EH (cell line): ENCODE measurements around the gene CBFA2T2.
A peak's percentile ranks its signal among the peaks of the same experiment; 100 is the strongest.

Experiments
- DNase-seq: peaks from one replicate; pipeline ENCODE4 v3.0.0-alpha.2; 2015; ENCODE audit warnings: low read depth

Gene CBFA2T2

DNA sequence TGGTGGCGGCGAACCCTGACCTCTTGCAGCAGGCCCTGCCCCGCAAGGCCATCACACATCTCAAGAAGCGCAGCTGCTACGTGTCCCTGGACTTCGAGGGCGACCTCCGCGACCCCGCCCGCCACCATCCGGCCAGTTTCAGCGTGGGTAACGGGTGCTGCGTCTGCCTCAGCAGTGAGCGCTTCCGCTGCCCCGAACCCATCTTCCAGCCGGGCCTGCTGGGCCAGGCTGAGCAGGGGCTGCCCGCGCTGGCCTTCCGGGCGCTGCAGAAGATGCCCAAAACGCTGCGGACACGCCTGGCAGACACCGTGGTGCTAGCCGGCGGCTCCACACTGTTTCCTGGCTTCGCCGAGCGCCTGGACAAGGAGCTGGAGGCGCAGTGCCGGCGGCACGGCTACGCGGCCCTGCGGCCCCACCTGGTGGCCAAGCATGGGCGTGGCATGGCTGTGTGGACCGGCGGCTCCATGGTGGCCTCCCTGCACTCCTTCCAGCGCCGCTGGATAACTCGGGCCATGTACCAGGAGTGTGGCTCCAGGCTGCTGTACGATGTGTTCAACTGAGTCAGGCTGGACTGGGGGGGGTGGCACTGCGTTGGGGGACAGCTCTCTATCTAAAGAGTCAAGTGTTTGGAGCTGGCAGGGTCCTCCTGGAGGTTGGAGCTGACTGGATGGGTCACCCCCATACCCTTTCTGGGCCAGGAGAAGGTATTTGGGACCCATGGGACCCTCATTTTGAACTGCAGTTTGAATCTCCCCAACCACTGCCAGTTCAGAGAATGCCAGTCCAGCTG lies 178.0 kb downstream of the CBFA2T2 start:
- DNase-seq, result peak; percentile 80

DNA sequence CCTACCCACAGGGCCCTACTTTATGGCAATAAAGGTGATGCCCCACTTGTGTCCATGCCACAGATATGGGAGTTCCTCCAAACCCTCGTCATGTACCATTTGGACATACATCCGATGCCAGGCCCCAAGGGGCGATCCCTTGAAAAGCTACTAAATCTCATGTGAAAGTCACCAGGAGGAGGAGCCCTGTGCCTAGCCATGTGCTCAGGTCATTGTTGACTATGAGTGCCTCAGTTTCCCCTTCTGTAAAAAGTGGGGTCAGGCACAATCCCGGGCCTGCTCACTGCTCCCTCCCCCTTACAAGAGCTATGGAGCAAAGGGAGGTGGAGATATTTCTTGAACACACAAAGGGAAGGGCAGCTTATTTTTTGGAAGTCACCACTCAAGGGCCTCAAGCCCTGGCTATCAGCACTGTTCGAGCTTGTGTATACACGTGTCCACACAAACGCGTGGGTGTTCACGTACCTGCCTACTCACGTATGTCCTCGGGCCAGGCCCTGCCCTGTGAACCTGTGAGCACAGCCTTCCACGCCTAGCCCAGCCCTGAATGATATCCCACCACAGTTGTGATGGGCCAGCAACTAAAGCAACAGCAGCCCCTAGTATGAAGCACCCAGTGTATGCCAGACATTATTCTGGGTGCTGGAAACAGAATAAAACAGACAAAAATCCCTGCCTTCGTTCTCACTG lies 178.7 kb downstream of the CBFA2T2 start:
- no peak for DNase-seq

DNA sequence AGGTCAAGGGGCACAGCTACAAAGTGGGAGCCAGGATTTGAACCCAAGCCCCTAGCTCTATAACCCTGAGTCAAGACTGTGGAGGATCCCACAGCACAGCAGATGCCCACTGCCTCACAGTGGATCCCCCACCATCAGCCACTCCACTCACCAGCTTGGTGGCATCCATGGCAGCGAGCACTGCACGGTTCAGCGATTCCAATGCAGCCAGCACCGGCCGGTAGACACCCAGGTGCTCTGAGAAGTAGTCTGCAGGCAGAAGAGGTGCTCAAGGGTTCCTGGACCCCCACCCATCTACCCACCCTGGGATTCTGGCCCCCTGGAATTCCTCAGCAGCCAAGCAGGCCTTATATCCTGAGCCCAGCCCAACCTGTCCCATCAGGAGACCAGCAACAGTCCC lies 179.3 kb downstream of the CBFA2T2 start:
- DNase-seq, result no peak

DNA sequence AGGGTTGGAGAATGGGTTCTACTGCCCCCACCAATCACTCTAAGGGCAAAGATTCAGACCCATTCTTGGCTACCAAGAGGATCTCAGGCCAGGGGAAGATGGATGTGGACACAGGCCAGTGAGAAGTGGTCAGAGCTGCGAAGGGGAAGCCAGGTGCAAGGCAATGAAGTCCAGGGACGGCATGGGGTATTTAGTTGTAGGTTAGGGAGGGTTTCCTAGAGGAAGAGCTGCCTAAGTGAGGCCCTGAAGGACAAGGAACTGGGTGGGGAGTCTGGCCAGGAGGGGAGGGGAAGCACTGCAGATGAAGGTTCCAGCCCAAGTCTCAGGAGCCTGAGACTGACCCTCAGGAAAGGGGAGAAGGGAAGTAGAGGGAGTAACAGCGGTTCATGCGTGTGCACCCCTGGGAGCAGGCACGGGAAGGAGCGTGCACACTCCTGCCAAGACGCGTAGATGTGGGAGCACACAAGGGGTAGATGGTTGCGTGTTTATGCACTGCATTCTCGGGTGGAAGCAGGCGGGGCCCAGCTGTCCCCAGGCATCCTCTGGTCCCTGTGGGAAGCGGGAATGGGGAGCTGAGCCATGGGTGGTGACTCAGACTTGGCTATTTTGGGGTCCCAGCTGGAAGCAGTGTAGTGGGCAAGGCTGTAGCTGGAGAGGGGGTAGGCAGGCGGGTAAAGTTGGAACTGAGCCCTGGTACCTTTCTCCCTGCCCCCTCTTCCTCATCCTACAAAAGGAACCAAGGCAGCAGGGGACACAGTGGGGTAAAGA lies 180.2 kb downstream of the CBFA2T2 start:
- no peak for DNase-seq

DNA sequence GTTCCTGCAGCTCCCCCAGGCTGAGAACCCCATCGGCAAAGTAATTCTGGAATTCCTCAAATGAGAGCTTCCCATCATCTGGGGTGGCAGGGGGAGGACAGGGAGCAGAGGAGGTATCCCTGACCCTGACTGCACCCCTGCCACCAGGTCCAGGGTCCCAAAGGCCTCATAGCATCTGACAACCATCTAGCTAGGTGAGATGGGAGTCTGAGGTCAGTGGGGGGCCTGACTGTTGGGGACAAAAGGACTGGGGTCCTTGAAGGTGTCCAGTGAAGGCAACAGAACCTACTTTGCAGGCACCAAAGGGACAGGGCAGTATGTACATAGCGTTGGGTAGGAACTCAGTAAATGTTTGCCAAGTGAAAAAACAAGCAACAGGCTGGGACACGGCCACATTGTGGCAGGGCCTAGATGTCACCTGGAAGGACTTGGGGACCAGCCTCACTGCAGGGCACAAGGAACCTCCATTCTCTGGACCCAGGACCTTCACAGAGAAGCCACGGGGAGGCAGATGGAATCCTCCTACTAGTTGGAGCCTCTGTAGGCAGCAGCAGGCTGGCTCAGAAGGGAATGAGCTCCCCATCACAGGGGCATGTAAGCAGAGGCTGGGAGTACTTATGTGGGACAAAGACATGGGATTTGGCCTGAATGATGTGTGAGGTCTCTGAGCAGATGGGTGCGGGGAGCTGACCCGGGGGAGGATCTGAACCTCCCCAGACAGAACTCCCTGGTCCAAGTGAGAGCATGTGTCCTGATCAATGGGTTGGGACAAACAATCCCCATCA lies 181.0 kb downstream of the CBFA2T2 start:
- DNase-seq, result no peak

DNA sequence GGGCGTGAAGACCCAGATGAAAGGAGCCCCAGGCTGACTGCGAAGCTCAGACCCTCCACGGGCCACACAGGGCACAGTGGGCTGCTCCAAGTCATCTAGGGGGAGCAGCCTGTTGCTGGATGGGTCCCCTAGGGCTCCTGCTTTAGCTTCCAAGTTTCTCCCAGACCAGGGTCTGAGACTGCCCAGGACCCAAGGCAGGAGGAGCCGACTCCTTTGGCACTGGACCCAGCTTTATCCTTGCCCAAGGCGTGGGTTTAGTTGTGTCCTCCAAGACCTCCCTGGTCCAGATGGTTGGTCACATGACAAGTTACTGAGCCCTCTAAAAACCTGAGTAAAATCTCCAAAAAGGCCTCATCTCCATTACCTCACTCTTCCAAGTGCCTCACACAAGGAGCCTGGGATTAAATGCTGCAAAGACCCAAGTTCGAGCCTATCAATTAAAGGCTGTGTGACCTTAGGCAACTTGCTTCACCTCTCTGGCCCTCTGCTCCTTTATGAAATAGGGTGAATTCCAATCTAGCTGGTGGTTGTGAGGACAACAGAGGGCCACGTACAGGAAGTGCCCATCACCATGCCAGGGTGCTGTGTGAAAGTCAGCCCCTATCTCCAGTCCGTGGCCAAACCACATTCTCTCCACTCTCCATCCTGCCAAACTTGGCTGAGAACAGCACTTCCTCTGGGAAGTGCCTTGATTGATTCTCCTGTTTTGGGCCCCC lies 181.8 kb downstream of the CBFA2T2 start:
- no peak for DNase-seq

DNA sequence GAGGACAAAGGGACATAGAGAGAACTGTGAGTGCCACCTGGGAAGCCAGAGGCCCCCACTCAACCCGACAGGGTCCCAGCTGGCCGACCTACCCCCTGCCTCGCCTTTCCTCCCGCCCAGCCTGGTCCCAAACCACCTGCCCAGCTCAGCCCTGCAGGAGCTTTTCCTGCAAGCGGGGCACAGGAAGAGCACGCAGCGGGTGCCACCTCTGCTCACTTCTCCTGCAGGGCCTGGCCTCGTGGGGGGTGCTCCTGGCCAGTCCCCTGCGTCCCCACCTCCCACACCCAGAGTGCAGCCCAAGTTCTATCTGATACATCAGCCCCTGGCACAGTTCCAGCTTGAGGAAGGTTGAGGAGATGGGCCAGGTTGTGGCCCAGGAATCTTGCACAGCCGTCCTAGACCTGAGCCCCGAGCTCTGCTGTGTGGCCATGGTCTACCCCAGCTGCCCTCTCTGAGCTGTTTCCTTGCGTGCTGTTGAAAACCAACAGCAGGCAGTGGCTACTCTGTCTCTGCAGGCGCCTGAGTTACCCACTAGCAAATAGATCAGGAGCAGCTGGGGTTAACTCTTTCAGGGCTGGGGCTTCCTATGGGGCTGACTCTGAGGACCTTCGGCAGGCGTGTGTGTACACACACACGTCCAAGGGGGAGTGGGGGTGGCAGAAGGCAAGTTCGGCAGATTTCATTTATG lies 182.7 kb downstream of the CBFA2T2 start:
- no peak for DNase-seq

DNA sequence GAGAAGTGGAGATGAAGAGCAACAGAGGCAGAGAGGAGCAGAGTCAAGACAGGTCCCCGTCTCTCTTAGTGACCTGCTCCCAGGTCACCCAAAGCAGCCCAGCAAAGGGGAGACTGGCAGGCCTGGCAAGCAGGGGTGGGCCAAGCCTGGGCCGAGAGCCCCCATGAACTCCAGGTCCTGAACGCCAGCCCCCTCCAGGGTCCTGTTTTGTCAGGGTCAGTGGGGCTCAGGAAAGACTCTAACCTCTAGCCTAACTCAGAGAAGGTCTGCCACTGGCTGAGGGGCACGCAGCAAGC lies 183.2 kb downstream of the CBFA2T2 start:
- no peak for DNase-seq

DNA sequence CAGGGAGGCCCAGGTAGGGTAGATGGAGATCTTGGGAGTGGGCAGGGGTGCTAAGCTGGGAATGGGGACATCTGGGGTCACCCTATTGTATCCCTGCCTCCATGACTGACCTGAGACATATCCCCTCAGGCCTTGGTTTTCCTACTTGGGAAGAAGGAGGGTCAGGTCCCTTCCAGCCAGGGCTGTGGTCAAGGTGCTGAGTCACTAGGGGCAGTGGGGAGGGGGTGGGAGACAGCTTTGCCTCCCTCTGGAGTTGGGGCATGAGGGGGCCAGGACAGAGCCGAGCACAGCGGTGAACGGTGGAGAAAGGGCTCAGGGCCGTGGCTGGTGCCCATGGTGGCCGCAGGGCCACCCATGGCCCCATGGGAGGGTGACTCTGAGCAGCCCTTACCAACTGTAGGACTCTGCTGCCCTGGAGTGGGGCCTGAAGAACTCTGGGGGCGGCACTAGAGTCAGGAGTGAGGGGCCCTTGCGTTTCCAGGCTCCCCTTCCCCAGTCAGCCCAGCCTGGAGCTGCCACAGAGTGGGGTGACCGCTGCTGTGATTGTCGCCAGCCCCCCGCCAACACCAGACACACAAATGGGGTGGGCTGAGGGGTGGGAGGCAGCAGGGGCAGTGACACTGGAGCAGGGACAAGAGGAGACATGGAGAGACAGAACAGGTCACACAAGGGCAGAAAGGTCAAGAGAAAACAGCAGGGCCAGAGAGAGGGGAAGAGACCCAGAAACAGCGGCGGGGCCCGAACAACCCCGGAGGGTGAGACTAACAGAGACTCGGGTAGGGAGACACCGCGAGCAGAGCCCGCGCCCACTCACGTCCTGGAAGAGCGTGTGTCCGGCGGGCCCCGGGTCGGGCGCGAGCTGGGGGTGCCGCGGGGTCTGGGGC lies 183.8 kb downstream of the CBFA2T2 start:
- DNase-seq, result peak; percentile 30

DNA sequence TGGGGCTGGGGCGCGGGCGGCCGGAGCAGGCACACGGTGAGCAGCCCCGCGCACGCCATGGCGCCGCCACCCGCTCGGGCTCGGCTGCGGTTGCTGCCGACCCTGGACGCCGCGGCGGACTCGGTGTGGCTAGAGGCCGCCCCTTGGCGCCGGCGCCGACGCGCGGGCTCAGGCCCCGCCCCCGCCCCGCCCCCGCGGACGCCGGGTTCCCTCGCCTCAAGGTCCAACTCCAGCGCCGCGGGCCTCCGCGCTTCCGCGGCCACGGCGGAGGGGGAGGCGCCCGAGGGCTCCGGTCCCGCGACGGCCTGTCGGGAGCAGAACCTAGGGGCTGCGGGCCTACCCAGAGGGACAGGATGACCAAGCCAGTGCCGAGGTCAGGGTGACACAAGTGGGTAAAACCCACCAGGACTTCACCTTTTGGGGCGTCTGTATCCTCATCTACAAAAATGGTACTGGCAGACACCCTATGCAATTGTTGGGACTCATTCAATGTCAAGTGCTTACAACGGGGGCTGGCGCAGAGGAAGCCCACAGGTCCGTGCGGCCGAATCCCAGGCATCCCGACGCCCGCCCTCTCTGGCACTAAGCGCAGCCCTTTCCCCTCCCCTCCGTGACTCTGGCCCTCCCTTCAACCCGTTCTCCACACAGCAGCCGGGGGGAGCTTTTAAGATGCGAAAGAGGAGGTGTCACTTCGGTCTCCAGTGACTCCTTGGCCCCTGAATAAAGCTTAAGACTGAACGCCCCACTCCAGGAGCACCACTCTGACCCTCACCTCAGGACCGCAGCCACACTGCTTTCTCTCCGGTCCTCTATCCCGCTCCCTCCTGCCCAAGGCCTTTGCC lies 184.6 kb downstream of the CBFA2T2 start, which contains the start of gene NECAB3:
Gene NECAB3 (minus strand): TSS at position 135 of the 842 bp plus-strand sequence. CDS start 76 bp downstream, at position 59.
- peak; percentile 80 for DNase-seq

DNA sequence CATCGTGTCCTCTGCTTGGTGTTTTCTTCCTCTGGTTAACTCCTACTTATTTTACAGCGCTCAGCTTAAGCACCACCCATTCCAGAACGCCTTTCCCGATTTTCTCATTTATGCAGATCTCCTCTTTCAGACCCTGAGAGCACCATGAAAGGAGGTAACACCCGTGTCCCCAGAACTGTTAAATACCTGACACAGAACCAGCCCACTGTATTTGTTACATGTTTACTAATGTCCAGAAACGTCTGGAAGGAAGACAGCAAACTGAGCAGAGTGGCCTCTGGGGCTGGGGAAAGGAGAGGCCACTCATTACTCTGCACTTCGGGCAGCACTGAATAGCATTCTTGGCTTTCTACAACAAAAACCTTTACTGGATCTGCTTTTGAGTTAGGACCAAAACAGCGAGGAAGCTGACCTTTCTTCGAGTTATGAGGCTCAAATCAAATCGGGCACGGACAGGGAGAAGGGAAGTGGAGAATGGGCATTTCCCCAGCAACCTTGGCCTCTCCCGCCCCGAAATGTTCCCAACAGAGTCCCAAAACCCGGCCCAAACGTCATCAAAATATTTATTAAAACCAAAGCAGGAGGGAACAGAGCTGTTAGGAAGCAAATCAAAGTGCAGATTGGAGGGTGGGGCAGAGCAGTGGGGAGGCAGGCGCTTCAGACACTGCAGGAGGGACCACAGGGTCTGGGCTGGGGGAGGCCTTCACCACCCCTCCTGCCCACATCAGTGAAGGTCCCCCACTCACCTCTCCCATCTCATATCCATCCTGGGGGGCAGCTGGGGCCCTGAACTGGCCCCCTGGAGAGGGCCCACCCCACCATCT lies 185.5 kb downstream of the CBFA2T2 start:
- peak; percentile 32 for DNase-seq

DNA sequence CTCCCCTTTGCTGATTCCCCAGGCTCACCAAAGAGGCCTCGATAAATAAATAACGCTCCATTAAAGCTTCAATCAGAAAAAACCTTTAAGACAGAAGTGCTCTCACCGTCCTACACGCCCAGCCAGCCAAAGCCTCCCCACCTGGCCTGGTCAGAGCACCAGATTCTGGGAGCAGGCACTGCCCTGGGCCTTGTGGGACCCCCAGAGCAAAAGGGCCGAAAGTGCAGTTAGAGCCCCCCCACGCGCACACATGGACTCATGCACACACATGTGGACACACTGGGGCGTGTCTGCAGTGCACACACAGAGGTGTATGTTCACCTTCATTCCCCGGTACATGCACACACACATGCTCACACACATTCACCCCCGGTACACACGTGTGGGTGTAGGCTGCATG lies 186.2 kb downstream of the CBFA2T2 start:
- no peak for DNase-seq

DNA sequence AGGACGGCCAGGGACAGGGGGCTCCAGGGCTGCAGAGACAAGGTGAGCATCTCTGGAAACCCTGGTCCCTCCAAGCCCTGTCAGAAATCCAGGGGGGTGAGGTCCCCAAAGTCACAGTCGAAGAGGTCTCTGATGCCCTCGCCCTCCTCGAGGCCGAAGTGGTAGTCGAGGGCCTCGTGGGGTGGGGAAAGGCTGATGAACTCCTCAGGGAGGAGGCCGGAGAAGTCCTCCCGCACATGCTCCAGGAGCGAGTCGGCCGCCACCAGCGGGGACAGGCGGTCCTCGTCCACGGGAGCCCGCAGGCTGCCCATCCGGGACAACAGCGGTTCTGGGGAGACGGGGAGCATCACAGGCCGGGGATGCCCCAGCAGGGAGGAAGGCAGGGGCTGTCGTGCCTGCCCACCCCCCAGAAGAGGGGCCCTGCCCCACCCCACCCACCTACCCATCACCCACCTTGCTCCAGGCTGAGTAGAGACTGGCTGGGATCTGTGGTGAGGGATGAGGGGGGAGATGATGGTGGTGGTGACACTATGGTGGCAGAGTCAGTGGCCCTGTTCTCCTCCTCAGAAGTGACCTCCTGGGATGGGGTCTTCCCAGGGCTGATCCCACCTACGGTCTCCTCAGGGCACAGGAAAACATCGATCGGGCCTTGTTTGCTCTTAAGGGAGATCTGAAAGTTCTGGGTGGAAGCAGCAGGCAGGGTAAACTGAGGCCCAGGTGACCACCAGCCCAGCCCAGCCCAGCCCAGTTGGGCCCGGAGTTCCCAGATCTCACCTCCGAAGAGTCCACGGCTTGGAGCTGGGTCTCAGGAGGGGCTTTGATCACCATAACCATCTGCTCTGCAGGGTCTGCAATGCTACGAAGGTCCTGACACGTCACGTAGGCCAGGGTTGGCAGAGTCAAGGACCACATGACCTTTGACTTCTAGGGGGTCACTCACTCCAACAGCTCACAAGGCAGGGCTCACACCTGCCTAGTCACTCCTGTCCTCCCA lies 187.1 kb downstream of the CBFA2T2 start:
- DNase-seq, result no peak

DNA sequence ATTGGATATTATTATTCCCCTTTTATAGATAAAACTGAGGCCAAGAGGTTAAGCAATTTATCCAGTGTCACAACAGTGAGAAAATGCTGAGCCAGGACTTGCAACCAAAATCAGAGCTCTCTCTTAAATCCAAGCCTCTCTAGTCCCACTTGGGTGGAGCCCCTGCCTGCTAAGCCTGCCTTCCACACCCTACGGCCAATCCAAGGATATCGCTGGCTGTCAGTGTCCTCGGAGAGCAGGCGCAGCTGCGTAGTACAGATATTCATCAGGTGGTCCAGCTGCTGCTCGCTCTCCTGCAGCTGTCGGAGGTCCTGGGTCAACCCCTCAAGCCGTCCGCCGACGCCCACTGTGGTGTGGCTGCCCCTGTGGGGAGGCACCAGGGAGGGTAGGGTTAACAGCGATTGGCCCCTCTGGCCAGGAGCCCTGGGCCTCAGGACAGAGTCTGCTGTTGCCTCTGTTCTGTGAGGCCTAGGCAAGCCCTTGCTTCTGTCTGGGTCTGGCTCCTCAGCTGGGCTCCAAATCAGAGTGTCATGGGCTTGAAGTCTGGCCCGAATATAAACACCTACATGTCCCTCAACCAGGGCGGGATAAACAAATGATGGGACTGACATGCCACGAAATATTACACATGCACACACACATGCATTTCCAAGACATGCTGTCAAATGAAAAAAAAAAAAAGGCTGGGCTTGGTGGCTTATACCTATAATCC lies 188.3 kb downstream of the CBFA2T2 start:
- no peak for DNase-seq

DNA sequence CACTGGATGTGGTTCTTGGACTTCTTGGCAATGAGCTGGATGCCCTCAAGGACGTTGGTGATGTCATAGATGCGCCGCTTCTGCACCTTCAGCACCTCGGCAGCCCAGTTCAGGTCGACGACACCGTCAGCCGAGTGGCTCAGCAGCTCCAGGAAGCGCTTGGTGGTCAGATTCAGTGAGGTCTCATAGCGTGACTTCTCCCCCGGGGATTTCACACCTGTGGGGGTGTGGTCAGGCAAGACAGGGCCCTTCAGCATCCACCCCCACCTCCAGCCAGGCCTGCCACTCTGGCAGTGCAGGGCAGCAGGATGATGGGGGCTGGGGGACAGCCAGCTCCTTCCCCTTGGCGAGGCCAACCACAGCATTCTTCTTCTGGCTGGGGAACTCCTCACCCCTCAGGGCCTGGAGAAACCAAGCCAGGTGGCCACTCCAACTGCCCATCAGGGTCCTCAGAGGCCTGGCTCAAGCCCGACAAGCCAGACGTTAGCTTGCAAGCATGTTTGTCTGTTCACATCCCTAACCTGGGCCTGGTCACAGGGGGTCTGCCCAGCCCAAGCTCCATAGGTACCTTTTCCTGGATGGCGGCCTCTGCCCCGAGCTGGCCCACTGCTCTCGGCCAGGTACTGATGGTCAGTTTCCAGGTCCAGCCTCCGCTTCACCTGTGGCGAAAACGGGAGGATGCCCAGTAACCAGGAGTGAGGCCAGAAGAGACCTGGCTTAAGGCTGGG lies 190.0 kb downstream of the CBFA2T2 start:
- no peak for DNase-seq
